ENCODE data around the gene TOX3. TPM values are rescaled to one million over a fixed set of nuclear protein-coding genes. Genes with fewer than 3 reads are reported as not detected.

TOX3 gene
- total RNA-seq, 1 donor from 2014 or later = 7.4 TPM

DNA sequence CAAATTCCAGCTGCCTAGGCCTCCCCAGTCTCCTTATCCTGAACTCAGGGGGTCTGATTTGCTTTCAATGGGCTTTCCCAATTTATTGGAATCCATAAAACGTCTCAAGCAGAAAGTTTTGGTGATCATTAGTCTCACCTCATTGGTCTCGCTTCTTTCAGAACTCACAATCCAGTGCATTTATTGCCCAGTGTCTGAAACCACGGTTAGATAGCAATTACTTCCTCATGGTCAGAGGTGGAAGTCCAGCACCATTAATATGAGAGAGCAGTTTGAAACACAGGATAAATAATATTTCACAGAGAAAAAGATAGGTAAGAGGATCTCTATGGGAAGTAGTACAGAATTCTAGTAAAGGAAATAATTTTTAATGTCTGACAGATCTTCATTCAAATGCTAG, 128.7 kb downstream of the TOX3 start:
- no peaks in the 10 kb centered on the region for H3K36me3 ChIP-seq (ENCODE audit: control insufficient read depth, insufficient read depth, low read length)
- TF ChIP-seq CTCF (IDR thresholded peaks at IDR 0.05; ENCODE audit: insufficient read depth, low read length, poor library complexity, severe bottlenecking) = no peak
- H3K27me3 ChIP-seq (ENCODE audit: control insufficient read depth, insufficient read depth, low read length) = no peaks in the 10 kb centered on the region
- H3K4me3 ChIP-seq (ENCODE audit: low read depth, low read length) = no peak overlapping the region
- no peak for DNase-seq (ENCODE audit: low read depth)

DNA sequence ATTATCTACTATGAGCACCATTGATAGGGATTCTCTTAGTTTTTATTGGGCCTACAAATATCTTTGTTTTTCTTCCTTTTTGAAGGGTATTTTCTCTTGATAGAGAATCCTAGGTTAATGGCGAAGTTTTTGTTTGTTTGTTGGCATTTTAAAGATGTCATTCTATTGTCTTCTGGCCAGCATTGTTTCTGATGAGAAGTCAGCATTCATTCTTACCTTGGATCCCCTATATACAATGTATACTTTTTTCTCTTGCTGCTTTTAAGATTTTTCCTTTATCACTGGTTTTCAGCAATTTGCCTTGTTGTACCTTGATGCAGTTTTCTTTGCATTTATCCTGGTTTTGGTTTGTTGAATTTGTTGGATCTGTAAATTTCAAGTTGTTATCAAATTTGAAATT, 130.1 kb downstream of the TOX3 start:
- Histone ChIP-seq H3K27me3 (ENCODE audit: control insufficient read depth, insufficient read depth, low read length) (no peaks in the 10 kb centered on the region), H3K4me3 (ENCODE audit: low read depth, low read length) (no peak overlapping the region), H3K36me3 (ENCODE audit: control insufficient read depth, insufficient read depth, low read length) (no peaks in the 10 kb centered on the region)
- DNase-seq (ENCODE audit: low read depth) = no peak
- TF ChIP-seq CTCF (IDR thresholded peaks at IDR 0.05; ENCODE audit: insufficient read depth, low read length, poor library complexity, severe bottlenecking) = no peak

DNA sequence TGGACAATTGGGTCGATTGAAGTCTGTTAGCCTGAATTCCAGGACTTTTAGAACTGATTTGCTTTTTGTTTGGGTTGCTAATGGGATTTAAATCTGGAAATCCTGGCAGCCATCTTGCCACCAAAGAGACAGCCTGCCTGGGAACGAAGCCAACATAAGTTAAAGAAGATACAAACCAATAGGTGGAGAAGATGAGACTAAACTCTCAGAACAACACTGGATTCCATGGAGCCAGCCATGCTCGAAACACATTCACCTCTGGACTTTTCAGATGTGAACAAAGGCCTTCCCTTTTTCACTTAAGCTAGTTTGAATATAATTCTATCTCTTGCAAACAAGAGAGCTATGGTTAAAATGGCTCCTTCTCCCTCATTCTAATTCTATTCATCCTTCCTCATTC, 135.9 kb downstream of the TOX3 start:
- TF ChIP-seq CTCF (IDR thresholded peaks at IDR 0.05; ENCODE audit: insufficient read depth, low read length, poor library complexity, severe bottlenecking) = no peak
- DNase-seq (ENCODE audit: low read depth) = no peak

DNA sequence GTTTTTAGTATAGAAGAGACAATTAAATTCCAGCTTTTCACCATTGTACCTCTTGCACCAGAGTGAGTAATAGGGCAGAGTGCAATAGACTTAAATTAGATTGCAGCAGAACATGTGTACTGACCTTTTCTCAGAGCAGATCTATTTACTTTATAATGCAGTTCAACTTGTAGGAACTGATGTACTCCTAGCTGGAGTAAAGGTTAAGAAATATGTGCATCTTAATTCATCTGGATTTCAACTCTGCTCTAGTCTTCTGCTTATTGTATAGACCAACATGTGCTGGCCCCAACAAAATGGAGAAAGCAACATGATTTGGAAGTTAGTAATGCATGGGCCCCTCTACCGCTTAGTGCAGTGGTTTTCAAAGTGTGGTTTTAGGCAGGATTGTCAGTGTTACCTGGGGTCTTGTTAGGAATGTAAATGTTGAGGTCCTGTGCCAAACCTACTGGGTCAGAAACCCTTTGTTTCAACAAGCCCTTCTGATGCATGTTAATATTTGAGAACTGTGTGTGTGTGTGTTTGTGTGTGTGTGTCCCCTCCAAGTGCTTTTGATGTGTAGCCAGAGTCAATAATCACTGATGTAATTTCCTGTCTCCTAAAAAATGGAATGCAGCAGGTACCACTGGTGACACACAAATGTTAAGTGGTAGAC, 138.6 kb downstream of the TOX3 start:
- no peak for TF ChIP-seq CTCF (IDR thresholded peaks at IDR 0.05; ENCODE audit: insufficient read depth, low read length, poor library complexity, severe bottlenecking)
- DNase-seq (ENCODE audit: low read depth) = no peak
- Histone ChIP-seq H3K36me3 (ENCODE audit: control insufficient read depth, insufficient read depth, low read length) (no peaks in the 10 kb centered on the region), H3K4me3 (ENCODE audit: low read depth, low read length) (no peak overlapping the region), H3K27me3 (ENCODE audit: control insufficient read depth, insufficient read depth, low read length) (no peaks in the 10 kb centered on the region)

More for the DNA sequence above, 135.9 kb downstream of the TOX3 start:
- no peaks in the 10 kb centered on the region for H3K36me3 ChIP-seq (ENCODE audit: control insufficient read depth, insufficient read depth, low read length)
- H3K27me3 ChIP-seq (ENCODE audit: control insufficient read depth, insufficient read depth, low read length) = no peaks in the 10 kb centered on the region
- no peak overlapping the region for H3K4me3 ChIP-seq (ENCODE audit: low read depth, low read length)

DNA sequence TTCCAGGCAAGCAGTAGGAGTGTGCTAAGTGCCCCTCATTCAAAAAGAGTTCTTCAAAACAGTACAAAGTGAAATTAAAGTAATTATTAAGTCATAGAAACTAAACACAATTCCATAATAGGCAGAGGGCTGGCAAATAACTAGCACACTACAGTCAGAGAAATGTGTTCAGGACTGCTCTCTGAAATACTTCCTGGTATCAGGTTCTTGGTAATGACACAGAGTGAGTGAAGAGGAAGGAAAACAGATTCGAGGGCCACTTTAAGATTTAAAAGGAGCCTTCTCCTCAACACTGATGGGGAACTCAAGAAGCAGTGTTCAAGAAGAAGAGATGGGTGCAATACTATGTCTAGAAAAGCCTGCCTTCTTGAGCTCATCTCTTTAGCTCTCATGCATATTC, 139.2 kb downstream of the TOX3 start:
- Histone ChIP-seq H3K4me3 (ENCODE audit: low read depth, low read length) (no peak overlapping the region), H3K36me3 (ENCODE audit: control insufficient read depth, insufficient read depth, low read length) (no peaks in the 10 kb centered on the region), H3K27me3 (ENCODE audit: control insufficient read depth, insufficient read depth, low read length) (no peaks in the 10 kb centered on the region)
- DNase-seq (ENCODE audit: low read depth) = no peak
- TF ChIP-seq CTCF (IDR thresholded peaks at IDR 0.05; ENCODE audit: insufficient read depth, low read length, poor library complexity, severe bottlenecking) = no peak

DNA sequence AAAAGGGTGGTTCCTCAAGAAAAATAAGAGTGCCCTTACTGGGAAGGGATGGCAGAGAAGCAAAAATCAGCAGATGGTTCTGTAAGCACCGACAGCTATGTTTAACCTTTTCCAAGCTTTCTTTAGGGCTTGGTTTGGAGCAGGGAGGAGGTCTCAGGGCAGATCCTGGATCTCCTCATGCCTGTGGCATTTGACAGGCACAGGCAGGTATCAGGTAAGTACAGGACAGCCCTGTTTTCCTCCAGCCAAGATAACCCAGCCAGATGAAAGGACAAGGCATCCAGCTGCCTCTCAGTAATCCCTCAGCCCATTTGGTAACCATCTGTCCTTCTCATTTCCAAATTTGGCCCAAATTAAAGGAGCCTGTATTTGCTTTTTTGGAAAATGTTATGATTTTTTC, 141.5 kb downstream of the TOX3 start:
- H3K27me3 ChIP-seq (ENCODE audit: control insufficient read depth, insufficient read depth, low read length) = no peaks in the 10 kb centered on the region
- no peak for DNase-seq (ENCODE audit: low read depth)
- no peak for TF ChIP-seq CTCF (IDR thresholded peaks at IDR 0.05; ENCODE audit: insufficient read depth, low read length, poor library complexity, severe bottlenecking)
- no peak overlapping the region for H3K4me3 ChIP-seq (ENCODE audit: low read depth, low read length)
- H3K36me3 ChIP-seq (ENCODE audit: control insufficient read depth, insufficient read depth, low read length) = no peaks in the 10 kb centered on the region
